ENCODE measurements around the gene PTPRN2. TPM values are rescaled to one million over a fixed set of nuclear protein-coding genes. Genes with fewer than 3 reads are reported as not detected.

PTPRN2 gene
- total and polyA plus RNA-seq, 2 of the 8 experiments (the other 6 are each of a cell fraction or from before 2014, with no cell fraction given), result 2.6 to 4.5 TPM

GRCh38 chr7:158096582-158096981, 491.0 kb downstream of the PTPRN2 start (continued):
- TF ChIP-seq, protein P1, sequence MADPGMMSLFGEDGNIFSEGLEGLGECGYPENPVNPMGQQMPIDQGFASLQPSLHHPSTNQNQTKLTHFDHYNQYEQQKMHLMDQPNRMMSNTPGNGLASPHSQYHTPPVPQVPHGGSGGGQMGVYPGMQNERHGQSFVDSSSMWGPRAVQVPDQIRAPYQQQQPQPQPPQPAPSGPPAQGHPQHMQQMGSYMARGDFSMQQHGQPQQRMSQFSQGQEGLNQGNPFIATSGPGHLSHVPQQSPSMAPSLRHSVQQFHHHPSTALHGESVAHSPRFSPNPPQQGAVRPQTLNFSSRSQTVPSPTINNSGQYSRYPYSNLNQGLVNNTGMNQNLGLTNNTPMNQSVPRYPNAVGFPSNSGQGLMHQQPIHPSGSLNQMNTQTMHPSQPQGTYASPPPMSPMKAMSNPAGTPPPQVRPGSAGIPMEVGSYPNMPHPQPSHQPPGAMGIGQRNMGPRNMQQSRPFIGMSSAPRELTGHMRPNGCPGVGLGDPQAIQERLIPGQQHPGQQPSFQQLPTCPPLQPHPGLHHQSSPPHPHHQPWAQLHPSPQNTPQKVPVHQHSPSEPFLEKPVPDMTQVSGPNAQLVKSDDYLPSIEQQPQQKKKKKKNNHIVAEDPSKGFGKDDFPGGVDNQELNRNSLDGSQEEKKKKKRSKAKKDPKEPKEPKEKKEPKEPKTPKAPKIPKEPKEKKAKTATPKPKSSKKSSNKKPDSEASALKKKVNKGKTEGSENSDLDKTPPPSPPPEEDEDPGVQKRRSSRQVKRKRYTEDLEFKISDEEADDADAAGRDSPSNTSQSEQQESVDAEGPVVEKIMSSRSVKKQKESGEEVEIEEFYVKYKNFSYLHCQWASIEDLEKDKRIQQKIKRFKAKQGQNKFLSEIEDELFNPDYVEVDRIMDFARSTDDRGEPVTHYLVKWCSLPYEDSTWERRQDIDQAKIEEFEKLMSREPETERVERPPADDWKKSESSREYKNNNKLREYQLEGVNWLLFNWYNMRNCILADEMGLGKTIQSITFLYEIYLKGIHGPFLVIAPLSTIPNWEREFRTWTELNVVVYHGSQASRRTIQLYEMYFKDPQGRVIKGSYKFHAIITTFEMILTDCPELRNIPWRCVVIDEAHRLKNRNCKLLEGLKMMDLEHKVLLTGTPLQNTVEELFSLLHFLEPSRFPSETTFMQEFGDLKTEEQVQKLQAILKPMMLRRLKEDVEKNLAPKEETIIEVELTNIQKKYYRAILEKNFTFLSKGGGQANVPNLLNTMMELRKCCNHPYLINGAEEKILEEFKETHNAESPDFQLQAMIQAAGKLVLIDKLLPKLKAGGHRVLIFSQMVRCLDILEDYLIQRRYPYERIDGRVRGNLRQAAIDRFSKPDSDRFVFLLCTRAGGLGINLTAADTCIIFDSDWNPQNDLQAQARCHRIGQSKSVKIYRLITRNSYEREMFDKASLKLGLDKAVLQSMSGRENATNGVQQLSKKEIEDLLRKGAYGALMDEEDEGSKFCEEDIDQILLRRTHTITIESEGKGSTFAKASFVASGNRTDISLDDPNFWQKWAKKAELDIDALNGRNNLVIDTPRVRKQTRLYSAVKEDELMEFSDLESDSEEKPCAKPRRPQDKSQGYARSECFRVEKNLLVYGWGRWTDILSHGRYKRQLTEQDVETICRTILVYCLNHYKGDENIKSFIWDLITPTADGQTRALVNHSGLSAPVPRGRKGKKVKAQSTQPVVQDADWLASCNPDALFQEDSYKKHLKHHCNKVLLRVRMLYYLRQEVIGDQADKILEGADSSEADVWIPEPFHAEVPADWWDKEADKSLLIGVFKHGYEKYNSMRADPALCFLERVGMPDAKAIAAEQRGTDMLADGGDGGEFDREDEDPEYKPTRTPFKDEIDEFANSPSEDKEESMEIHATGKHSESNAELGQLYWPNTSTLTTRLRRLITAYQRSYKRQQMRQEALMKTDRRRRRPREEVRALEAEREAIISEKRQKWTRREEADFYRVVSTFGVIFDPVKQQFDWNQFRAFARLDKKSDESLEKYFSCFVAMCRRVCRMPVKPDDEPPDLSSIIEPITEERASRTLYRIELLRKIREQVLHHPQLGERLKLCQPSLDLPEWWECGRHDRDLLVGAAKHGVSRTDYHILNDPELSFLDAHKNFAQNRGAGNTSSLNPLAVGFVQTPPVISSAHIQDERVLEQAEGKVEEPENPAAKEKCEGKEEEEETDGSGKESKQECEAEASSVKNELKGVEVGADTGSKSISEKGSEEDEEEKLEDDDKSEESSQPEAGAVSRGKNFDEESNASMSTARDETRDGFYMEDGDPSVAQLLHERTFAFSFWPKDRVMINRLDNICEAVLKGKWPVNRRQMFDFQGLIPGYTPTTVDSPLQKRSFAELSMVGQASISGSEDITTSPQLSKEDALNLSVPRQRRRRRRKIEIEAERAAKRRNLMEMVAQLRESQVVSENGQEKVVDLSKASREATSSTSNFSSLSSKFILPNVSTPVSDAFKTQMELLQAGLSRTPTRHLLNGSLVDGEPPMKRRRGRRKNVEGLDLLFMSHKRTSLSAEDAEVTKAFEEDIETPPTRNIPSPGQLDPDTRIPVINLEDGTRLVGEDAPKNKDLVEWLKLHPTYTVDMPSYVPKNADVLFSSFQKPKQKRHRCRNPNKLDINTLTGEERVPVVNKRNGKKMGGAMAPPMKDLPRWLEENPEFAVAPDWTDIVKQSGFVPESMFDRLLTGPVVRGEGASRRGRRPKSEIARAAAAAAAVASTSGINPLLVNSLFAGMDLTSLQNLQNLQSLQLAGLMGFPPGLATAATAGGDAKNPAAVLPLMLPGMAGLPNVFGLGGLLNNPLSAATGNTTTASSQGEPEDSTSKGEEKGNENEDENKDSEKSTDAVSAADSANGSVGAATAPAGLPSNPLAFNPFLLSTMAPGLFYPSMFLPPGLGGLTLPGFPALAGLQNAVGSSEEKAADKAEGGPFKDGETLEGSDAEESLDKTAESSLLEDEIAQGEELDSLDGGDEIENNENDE (IDR thresholded peaks at IDR 0.05; ENCODE audit: insufficient replicate concordance, low read length), result no peak
- no peak for TF ChIP-seq CTBP2 (IDR thresholded peaks at IDR 0.05; ENCODE audit: borderline replicate concordance, insufficient read depth, insufficient read length, low read length)
- no peak for TF ChIP-seq CBX8 (IDR thresholded peaks at IDR 0.05; ENCODE audit: borderline replicate concordance, low read depth, low read length)
- TF ChIP-seq BRCA1 (IDR thresholded peaks at IDR 0.05; ENCODE audit: low read depth, low read length), result no peak
- TF ChIP-seq CEBPB (IDR thresholded peaks at IDR 0.05; ENCODE audit: low read depth, low read length), result no peak
- no peak for TF ChIP-seq SP1 (IDR thresholded peaks at IDR 0.05; ENCODE audit: low read depth, low read length)
- no peak for TF ChIP-seq CBX5 (IDR thresholded peaks at IDR 0.05; ENCODE audit: low read depth, low read length)

Measured in H1 (cell line).